ENCODE data around the gene ID3.
A peak's percentile ranks its signal among the peaks of the same experiment; 100 is the strongest.

The ID3 gene

GRCh38 chr1:23555986-23556634 lies 3.2 kb downstream of the ID3 start:
- DNase-seq (ENCODE audit: extremely low spot score) = no peak
- POLR2A ChIA-PET = interaction anchor here (0.5 kb wide), 1 partner anchor 12 kb away, joined by 5 read pairs; no protein-coding TSS in a partner anchor
- TF ChIP-seq CTCF (IDR thresholded peaks at IDR 0.05; ENCODE audit: control extremely low read depth, extremely low read depth, low read depth, missing control alignments) = no peak
- CTCF ChIA-PET = interaction anchor here (0.9 to 24.9 kb wide), 13 partner anchors 8 to 190 kb away, joined by 3 to 858 read pairs (median 5); no protein-coding TSS in a partner anchor

- CTCF ChIA-PET = interaction anchor here (0.7 to 24.9 kb wide), 24 partner anchors 9 to 191 kb away, joined by 3 to 858 read pairs (median 4); no protein-coding TSS in a partner anchor
- POLR2A ChIA-PET = interaction anchor here (0.5 kb wide), 1 partner anchor 12 kb away, joined by 5 read pairs; no protein-coding TSS in a partner anchor
- TF ChIP-seq CTCF (IDR thresholded peaks at IDR 0.05; ENCODE audit: control extremely low read depth, extremely low read depth, low read depth, missing control alignments) = no peak
- no peak for DNase-seq (ENCODE audit: extremely low spot score)
Measured at GRCh38 chr1:23555270-23555985, 3.9 kb downstream of the ID3 start.

GRCh38 chr1:23554481-23555269 lies 4.6 kb downstream of the ID3 start:
- ChIA-PET POLR2A (interaction anchor here (0.6 to 0.7 kb wide), 2 partner anchors 15 to 421 kb away, joined by 5 read pairs; no protein-coding TSS in a partner anchor), CTCF (interaction anchor here (0.6 to 24.9 kb wide), 25 partner anchors 9 to 361 kb away, joined by 3 to 858 read pairs (median 3); no protein-coding TSS in a partner anchor)
- TF ChIP-seq CTCF (IDR thresholded peaks at IDR 0.05; ENCODE audit: control extremely low read depth, extremely low read depth, low read depth, missing control alignments) = peak; percentile 55
- peak; percentile 92 for DNase-seq (ENCODE audit: extremely low spot score)

- DNase-seq (ENCODE audit: extremely low spot score) = no peak
- TF ChIP-seq CTCF (IDR thresholded peaks at IDR 0.05; ENCODE audit: control extremely low read depth, extremely low read depth, low read depth, missing control alignments) = no peak
- ChIA-PET CTCF (interaction anchor here (0.6 to 24.9 kb wide), 16 partner anchors 8 to 362 kb away, joined by 3 to 858 read pairs (median 4); no protein-coding TSS in a partner anchor), POLR2A (interaction anchor here (0.6 to 0.7 kb wide), 2 partner anchors 16 to 422 kb away, joined by 5 read pairs; no protein-coding TSS in a partner anchor)
Measured at GRCh38 chr1:23554127-23554480, 5.2 kb downstream of the ID3 start.

- DNase-seq (ENCODE audit: extremely low spot score) = no peak
- ChIA-PET POLR2A (interaction anchor here (0.7 kb wide), 1 partner anchor 362 kb away, joined by 4 read pairs; no protein-coding TSS in a partner anchor), CTCF (interaction anchor here (1.1 to 24.9 kb wide), 6 partner anchors 8 to 363 kb away, joined by 3 to 858 read pairs (median 8); no protein-coding TSS in a partner anchor)
- TF ChIP-seq CTCF (IDR thresholded peaks at IDR 0.05; ENCODE audit: control extremely low read depth, extremely low read depth, low read depth, missing control alignments) = no peak
Measured at GRCh38 chr1:23553231-23554126, 5.8 kb downstream of the ID3 start.
